DOHH2 (cell line): ENCODE measurements around the gene RHO.

Experiments used
- EZH2phosphoT487 ChIP-seq: fragments of 200-600 bp; sonication (generic); IDR thresholded peaks from 2 replicates; pipeline ENCODE4 v1.6.1; 2017; ENCODE audit warnings: borderline replicate concordance, mild to moderate bottlenecking, antibody characterized with exemption, low read length, moderate library complexity, mixed read lengths
- TF ChIP-seq, protein P1 (sequence below): fragments of 200-600 bp; sonication (generic); IDR thresholded peaks from one replicate; pipeline ENCODE4 v1.5.1; 2014; ENCODE audit warnings: antibody characterized with exemption, mild to moderate bottlenecking, low read depth, low read length; ENCODE audit not compliant: poor library complexity, severe bottlenecking

DNA sequence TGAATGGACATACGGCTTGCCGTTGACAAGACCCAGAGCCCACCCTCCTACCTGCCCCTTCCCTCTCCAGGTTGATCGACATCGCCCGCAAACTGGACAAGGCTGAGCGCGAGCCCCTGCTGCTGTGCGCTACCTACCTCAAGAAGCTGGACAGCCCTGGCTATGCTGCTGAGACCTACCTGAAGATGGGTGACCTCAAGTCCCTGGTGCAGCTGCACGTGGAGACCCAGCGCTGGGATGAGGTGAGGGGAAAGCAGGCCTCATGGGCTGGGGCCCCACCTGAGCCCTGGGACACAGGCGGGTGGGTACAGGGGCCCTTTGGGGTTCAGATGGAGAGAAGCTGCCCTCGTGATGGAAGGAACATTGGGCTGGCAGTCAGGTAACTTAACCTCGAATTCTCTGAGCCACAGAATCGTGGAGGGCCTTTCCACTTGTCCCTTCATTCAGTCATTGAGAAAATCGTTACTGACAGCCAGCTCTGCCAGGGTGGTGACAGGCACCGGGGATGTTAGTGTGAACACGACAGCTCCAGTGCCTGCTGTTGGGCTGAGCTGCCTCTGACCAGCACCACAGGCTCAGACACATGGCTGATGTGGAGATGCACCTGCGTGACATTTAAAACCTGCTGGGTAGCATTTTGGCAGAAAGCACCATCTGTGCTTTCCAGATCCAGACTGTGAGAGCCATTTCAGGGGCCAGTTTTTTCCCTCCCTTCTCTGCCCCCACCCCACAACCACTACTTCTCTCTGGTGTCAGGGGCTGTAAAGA, 25.6 kb upstream of the RHO start:
- TF ChIP-seq, protein P1, sequence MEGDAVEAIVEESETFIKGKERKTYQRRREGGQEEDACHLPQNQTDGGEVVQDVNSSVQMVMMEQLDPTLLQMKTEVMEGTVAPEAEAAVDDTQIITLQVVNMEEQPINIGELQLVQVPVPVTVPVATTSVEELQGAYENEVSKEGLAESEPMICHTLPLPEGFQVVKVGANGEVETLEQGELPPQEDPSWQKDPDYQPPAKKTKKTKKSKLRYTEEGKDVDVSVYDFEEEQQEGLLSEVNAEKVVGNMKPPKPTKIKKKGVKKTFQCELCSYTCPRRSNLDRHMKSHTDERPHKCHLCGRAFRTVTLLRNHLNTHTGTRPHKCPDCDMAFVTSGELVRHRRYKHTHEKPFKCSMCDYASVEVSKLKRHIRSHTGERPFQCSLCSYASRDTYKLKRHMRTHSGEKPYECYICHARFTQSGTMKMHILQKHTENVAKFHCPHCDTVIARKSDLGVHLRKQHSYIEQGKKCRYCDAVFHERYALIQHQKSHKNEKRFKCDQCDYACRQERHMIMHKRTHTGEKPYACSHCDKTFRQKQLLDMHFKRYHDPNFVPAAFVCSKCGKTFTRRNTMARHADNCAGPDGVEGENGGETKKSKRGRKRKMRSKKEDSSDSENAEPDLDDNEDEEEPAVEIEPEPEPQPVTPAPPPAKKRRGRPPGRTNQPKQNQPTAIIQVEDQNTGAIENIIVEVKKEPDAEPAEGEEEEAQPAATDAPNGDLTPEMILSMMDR = no peak
- no peak for TF ChIP-seq EZH2phosphoT487
